HG03135 (cell line): ENCODE results near the gene TMEM9.

Experiments
- ATAC-seq: cut with Tn5 transposase; IDR thresholded peaks from one replicate; pipeline ENCODE4 v1.9.1; 2021; ENCODE audit warnings: mild to moderate bottlenecking, moderate library complexity; ENCODE audit not compliant: unreplicated experiment

Gene TMEM9

GRCh38 chr1:201146626-201147390 is 7.5 kb downstream of the TMEM9 start:
- no peak for ATAC-seq

GRCh38 chr1:201145816-201146215 is 8.5 kb downstream of the TMEM9 start:
- no peak for ATAC-seq

- ATAC-seq = no peak
These were observed 9.1 kb downstream of the TMEM9 start for GRCh38 chr1:201145132-201145531.

- ATAC-seq = no peak
These were observed 9.6 kb downstream of the TMEM9 start for GRCh38 chr1:201144701-201145100.

- ATAC-seq = no peak
These were observed 10.3 kb downstream of the TMEM9 start for GRCh38 chr1:201143726-201144635.

GRCh38 chr1:201142849-201143725 is 11.2 kb downstream of the TMEM9 start:
- no peak for ATAC-seq

GRCh38 chr1:201142011-201142848 is 12.0 kb downstream of the TMEM9 start:
- ATAC-seq = no peak

- no peak for ATAC-seq
These were observed 12.9 kb downstream of the TMEM9 start for GRCh38 chr1:201141418-201141817.

- no peak for ATAC-seq
These were observed 13.4 kb downstream of the TMEM9 start for GRCh38 chr1:201140941-201141260.

GRCh38 chr1:201140235-201140940 is 13.9 kb downstream of the TMEM9 start:
- ATAC-seq = no peak

- ATAC-seq = no peak
These were observed 14.5 kb downstream of the TMEM9 start for GRCh38 chr1:201139756-201140155.

GRCh38 chr1:201139306-201139705 is 15.0 kb downstream of the TMEM9 start:
- ATAC-seq = no peak

GRCh38 chr1:201138311-201138840 is 15.9 kb downstream of the TMEM9 start:
- no peak for ATAC-seq

- ATAC-seq = no peak
These were observed 16.5 kb downstream of the TMEM9 start for GRCh38 chr1:201137579-201138310.

GRCh38 chr1:201137024-201137392 is 17.3 kb downstream of the TMEM9 start:
- no peak for ATAC-seq

GRCh38 chr1:201136355-201137023 is 17.8 kb downstream of the TMEM9 start:
- ATAC-seq = no peak

- ATAC-seq = no peak
These were observed 19.9 kb downstream of the TMEM9 start for GRCh38 chr1:201134405-201134804.

GRCh38 chr1:201131398-201131797 is 22.9 kb downstream of the TMEM9 start:
- no peak for ATAC-seq
